Retinal pigment epithelial cell (primary cell): ENCODE measurements around the gene SMPD3.

Experiments
- DNase-seq: peaks from one replicate; pipeline ENCODE4 v3.0.0-alpha.2; 2010; ENCODE audit warnings: low read depth
- H3K4me3 ChIP-seq: 2 replicates; pipeline ENCODE4 v1.5.1; 2011; ENCODE audit warnings: mild to moderate bottlenecking, low read length, control low read depth, moderate library complexity
- CTCF ChIP-seq: conservative IDR thresholded peaks from 2 replicates; pipeline ENCODE4 v1.5.1; 2011; ENCODE audit warnings: low read depth, low read length, control low read depth, inconsistent platforms

SMPD3 gene

DNA sequence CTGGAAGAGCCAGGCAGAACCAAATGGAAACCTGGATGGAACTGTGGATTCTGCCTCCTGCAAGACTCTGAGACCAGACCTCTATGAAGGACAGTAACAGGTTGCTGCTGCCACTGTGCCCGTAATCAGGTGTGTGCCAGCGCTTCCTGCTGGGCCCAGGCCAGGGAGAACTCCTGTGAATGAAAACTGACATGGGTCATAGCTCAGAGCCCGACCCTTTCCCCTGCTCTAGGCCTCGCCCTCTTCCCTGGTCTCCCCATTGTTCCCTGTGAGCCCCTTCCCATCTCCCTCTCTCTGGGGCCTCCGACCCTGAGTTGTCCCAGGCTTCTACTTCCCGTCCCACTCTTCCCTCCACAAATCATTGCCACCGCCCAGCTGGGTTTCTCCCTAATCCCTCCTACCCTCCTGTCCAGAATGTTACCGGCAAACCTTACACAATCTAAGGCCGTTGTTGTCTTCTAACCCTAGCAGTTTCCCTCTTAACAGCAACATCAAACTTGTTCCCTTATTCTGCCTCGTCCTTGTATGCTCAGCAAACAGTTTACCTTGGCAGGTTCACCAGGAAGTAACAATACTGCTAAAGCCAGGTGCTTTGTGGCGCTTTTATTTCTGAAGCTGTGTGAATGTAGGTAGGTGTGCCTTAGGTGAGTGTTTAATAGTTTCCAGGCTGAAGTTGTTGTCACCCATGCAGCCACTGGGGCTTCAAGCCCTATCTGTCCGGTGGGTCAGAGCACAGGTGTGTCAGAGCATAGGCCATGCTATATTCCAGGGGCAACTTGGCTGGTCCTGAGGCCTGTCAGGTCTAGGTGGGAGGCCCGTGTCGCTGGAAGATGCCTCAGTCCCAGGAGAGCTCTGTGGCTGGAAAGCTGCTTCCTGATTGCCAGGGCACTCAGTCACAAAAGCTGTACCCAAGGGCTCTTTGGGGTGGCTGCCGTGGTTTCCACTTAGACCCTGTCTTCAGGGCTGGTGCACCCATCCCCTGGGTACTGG lies 32.0 kb downstream of the SMPD3 start:
- no peak overlapping the region for H3K4me3 ChIP-seq
- no peak for TF ChIP-seq CTCF

DNA sequence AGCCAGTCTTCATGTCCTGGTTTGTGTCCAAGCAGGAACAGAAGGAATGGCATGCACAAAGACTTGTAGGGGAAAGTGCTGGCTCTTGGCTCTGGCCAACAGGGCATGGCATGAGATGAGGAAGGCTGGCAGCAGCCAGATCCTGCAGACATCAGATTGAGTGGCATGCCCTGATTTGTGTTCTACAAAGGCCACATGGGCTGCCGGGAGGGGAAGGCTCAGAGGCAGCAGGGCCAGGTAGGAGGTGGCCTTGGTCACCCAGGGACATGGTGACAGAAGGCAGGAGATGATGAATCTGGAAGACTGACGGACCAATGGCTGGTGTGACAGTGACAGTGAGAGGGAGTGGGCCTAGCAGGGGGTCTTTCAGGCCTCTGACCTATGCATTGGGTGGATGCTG lies 33.7 kb downstream of the SMPD3 start:
- no peak for DNase-seq
- no peak for TF ChIP-seq CTCF
- no peak overlapping the region for H3K4me3 ChIP-seq

More for the DNA sequence above, 32.0 kb downstream of the SMPD3 start:
- no peak for DNase-seq

GRCh38 chr16:68412061-68412460 lies 36.2 kb downstream of the SMPD3 start:
- no peak overlapping the region for H3K4me3 ChIP-seq
- DNase-seq: no peak

DNA sequence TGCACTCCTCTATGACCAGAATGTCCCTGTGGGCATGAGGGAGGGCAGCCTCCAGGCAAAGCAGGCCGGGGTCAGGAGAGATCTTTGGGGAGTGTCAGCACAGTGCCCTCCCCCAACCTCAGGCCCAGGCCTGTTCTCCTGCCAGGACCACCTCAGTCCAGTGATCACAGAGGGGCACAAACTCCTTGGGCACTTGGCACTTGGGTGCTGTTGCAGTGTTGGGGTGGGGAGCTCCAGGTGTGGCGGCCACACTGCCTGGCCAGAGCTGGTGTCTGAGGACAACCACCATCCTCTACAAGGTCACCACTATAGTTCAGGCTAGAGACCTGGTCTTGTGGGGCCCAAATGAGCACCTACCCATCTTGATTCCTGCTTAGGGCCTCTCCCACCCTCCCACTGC lies 37.2 kb downstream of the SMPD3 start:
- DNase-seq: no peak
- no peak for TF ChIP-seq CTCF

More at GRCh38 chr16:68412061-68412460, 36.2 kb downstream of the SMPD3 start:
- no peak for TF ChIP-seq CTCF

GRCh38 chr16:68408967-68409366 lies 39.3 kb downstream of the SMPD3 start:
- no peak for TF ChIP-seq CTCF
- H3K4me3 ChIP-seq: no peak overlapping the region
- no peak for DNase-seq

More for the DNA sequence above, 37.2 kb downstream of the SMPD3 start:
- no peak overlapping the region for H3K4me3 ChIP-seq

DNA sequence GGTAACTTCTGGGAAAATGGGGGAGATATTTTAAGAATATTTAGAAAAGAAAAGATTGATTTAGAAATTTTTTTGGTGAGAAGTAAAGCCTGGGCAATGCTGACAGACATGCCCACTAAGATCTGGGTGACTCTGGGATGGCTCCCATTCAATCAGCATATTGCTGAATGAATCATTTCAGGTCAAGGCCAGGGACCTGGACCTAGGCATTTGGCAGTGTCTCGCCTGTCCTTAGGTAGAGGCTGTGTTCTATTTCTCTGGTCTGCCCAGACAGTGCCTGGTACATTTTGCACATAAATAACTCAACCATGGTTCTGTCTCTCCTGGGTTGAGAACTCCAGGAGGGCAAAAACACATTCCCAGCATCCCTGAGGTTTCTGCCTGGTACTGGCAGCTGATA lies 39.9 kb downstream of the SMPD3 start:
- H3K4me3 ChIP-seq: no peak overlapping the region
- TF ChIP-seq CTCF: no peak
- DNase-seq: no peak
